GM12878 (cell line): ENCODE data around the gene SLC2A4.

Source experiments
- ATF7 ChIP-seq: fragments of 450-650 bp; IDR thresholded peaks from 2 replicates; pipeline ENCODE4 v1.6.1; 2016; ENCODE audit warnings: low read depth, mild to moderate bottlenecking
- CREB1 ChIP-seq: IDR thresholded peaks from 2 replicates; pipeline ENCODE4 v1.6.1; 2012; ENCODE audit warnings: low read depth, mild to moderate bottlenecking, inconsistent platforms
- CTCF ChIP-seq, 3 experiments: IDR thresholded peaks in 2 of 3; conservative IDR thresholded peaks in 1 of 3; 2 replicates each; pipeline ENCODE4 v1.5.1; 2011; ENCODE audit warnings: low read depth in 3 of 3, low read length in 3 of 3, mild to moderate bottlenecking in 3 of 3, control low read depth in 2 of 3, moderate library complexity in 2 of 3, inconsistent platforms in 1 of 3, mixed read lengths in 1 of 3; ENCODE audit not compliant: control insufficient read depth in 2 of 3, insufficient read depth in 1 of 3; ENCODE audit errors: extremely low read depth in 1 of 3
- E4F1 ChIP-seq: fragments of 450-650 bp; IDR thresholded peaks from 2 replicates; pipeline ENCODE4 v1.6.1; 2018; ENCODE audit warnings: borderline replicate concordance, mild to moderate bottlenecking; ENCODE audit not compliant: partially characterized antibody
- ETV6 ChIP-seq, 2 experiments: fragments of 450-650 bp in 1 of 2; IDR thresholded peaks in 1 of 2; conservative IDR thresholded peaks in 1 of 2; 2 replicates each; pipeline ENCODE4 v1.6.1; 2014; ENCODE audit warnings: antibody characterized with exemption in 1 of 2, borderline replicate concordance in 1 of 2, low read depth in 1 of 2, mild to moderate bottlenecking in 1 of 2, moderate library complexity in 1 of 2
- FOXK2 ChIP-seq: fragments of 450-650 bp; IDR thresholded peaks from 2 replicates; pipeline ENCODE4 v1.6.1; 2017; ENCODE audit warnings: mild to moderate bottlenecking, moderate library complexity
- GABPA ChIP-seq: IDR thresholded peaks from 2 replicates; pipeline ENCODE4 v1.6.1; 2014; ENCODE audit warnings: antibody characterized with exemption, low read depth, mild to moderate bottlenecking, inconsistent platforms
- HCFC1 ChIP-seq: fragments of 150-350 bp; IDR thresholded peaks from 2 replicates; pipeline ENCODE4 v1.6.1; 2014; ENCODE audit warnings: low read length
- NR2F1 ChIP-seq: fragments of 450-650 bp; conservative IDR thresholded peaks from 2 replicates; pipeline ENCODE4 v1.6.1; 2017; ENCODE audit warnings: mild to moderate bottlenecking
- RUNX3 ChIP-seq: IDR thresholded peaks from 2 replicates; pipeline ENCODE4 v1.6.1; 2012; ENCODE audit warnings: low read length, inconsistent platforms
- SUZ12 ChIP-seq: fragments of 200-600 bp; sonication (generic); IDR thresholded peaks from one replicate; pipeline ENCODE4 v1.6.1; 2018; ENCODE audit warnings: antibody characterized with exemption, mild to moderate bottlenecking; ENCODE audit not compliant: unreplicated experiment
- USF2 ChIP-seq: IDR thresholded peaks from 2 replicates; pipeline ENCODE4 v1.6.1; 2011; ENCODE audit warnings: low read depth, low read length, improper control_type of control experiment, borderline replicate concordance

GRCh38 chr17:7242717-7243452 is 38.6 kb upstream of the SLC2A4 start:
- TF ChIP-seq ATF7 (peak; percentile 87), GABPA (peak; percentile 32; the same call in 1 of the 2 replicates), CTCF (IDR thresholded peaks at IDR 0.05 in 2 of 3, conservative IDR thresholded peaks at IDR 0.05 in 1 of 3; ENCODE audit: control insufficient read depth in 2 of 3, extremely low read depth in 1 of 3, insufficient read depth in 1 of 3, low read depth in 3 of 3, low read length in 3 of 3) (peak in 1 of 3 experiments; percentile 10; a peak in 1 of 6 replicates), FOXK2 (peak; percentile 84), CREB1 (peak; percentile 86), ETV6 (conservative IDR thresholded peaks at IDR 0.05 in 1 of 2, IDR thresholded peaks at IDR 0.05 in 1 of 2; ENCODE audit: borderline replicate concordance in 1 of 2, low read depth in 1 of 2) (0 out of 4 replicates have a peak, but pooled peaks of 1 of the 2 experiments have one; percentile 20), SUZ12 (no peak), USF2 (peak; percentile 97), NR2F1 (peak; percentile 47; the same call in 1 of the 2 replicates), E4F1 (peak; percentile 70), RUNX3 (peak; percentile 90), HCFC1 (peak; percentile 53; the same call in 1 of the 2 replicates)
